ENCODE data around the gene KNCN. TPM values are rescaled to one million over a fixed set of nuclear protein-coding genes. Genes with fewer than 3 reads are reported as not detected.

The KNCN gene
- total RNA-seq, 1 experiment from 2014 or later: not detected

DNA sequence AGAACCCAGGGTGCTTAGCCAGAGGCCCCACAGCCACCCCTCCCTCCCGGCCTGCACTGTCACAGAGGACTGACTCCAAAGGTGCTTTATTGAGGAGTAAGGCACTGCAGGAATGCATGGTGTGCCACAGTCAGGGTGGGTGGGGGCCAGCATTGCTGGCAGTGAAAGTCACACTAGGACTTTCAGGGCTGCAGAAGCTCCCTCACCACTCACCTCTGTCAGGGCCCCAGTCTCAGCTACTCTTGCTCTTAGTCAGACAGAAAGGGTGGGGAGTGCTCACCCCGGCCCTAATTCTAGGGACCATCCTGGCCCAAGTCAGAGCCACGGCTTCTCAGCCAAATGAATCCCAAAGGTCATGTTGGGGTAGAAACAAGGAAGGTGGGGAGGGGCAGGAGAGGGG is 19.4 kb downstream of the KNCN start:
- CTCF ChIA-PET: interaction anchor here (1.0 to 10.6 kb wide), 11 partner anchors 10 to 119 kb away, joined by 3 to 241 read pairs (median 13); partner anchors contain the start of genes DMBX1, KNCN and MKNK1
- Mint-ChIP-seq H3K4me3 (no peak overlapping the region), H3K36me3 (no peaks in the 10 kb centered on the region), H3K9me3 (peaks cover 7% of the 10 kb centered on the region; the same call in 1 of the 2 replicates), H3K27ac (no peak overlapping the region), H3K27me3 (ENCODE audit: low read depth) (peaks cover 93% of the 10 kb centered on the region), H3K4me1 (peaks cover 30% of the 10 kb centered on the region)
- DNase-seq (ENCODE audit: low spot score) (no peak), ATAC-seq (no peak)
- TF ChIP-seq, protein P1, sequence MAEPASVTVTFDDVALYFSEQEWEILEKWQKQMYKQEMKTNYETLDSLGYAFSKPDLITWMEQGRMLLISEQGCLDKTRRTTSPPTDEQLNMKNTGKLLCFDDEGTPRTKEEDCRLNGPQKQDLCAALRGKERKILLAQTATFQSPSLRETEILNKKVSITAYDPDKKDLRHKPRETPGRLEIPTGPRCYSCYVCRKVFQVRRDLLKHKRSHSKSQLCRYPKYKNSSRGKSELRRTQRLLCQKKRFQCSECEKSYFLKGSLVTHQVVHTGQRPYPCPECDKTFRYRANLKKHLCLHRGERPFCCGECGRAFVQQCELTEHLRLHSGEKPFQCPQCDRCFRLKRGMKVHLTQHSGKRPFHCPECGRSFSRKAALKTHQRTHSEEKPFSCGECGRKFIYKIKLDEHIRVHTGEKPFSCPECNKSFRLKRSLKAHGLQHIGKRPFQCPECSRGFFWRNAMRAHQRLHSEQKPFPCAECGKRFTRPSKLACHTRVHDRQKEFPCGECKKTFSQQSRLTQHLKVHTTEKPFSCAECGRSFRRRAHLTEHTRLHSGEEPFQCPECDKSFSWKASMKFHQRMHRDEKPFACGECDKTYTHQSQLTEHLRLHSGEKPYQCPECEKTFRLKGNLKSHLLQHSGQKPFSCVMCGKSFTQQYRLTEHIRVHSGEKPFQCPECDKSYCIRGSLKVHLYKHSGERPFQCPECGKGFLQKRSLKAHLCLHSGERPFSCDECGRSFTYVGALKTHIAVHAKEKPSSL (CRISPR knock-in tag; conservative IDR thresholded peaks at IDR 0.05): no peak
- no peak for TF ChIP-seq ESRRA (CRISPR knock-in tag; IDR thresholded peaks at IDR 0.05; ENCODE audit: borderline replicate concordance)
- POLR2A ChIA-PET: no interaction called here

DNA sequence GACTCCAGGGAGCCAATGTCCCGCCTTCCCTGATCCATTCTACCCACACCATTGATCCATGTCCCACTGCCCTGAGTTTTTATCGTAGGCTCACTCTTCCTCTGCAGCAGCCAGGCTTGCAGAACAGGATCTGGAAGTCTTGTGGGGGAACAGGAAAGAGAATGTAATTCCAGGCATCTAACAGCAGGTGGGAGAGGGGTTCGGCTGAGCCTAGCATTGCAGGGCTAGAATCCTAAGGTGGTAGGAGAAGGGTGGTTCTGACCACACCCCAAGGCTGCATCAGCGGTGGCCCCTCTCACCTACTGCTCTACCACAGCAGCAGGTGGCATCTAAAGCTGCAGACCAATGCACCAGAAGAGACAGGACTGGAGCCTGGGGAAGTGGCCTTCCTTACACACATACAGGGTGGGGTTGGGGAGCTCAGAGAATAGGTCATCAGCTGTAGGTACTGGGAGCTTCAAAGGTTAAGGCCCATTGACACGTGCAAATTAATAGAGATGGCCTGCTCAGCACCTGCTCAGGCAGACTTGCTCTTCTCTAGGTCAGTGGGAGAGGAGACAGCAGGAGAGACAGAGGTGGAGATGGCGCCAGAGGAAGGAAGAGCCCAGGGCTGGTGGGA is 20.5 kb downstream of the KNCN start:
- H3K27me3 Mint-ChIP-seq (ENCODE audit: low read depth): peaks cover 93% of the 10 kb centered on the region
- peaks cover 41% of the 10 kb centered on the region for H3K4me1 Mint-ChIP-seq
- no peak overlapping the region for H3K4me3 Mint-ChIP-seq
- H3K9me3 Mint-ChIP-seq: no peaks in the 10 kb centered on the region
- POLR2A ChIA-PET: interaction anchor here (1.0 kb wide), 1 partner anchor 43 kb away, joined by 4 read pairs; no protein-coding TSS in a partner anchor
- DNase-seq (ENCODE audit: low spot score): no peak
- H3K27ac Mint-ChIP-seq: no peak overlapping the region
- CTCF ChIA-PET: interaction anchor here (0.6 to 10.6 kb wide), 15 partner anchors 10 to 194 kb away, joined by 3 to 241 read pairs (median 10); partner anchors contain the start of genes DMBX1, KNCN and MKNK1
- H3K36me3 Mint-ChIP-seq: no peaks in the 10 kb centered on the region
- ATAC-seq: peak; percentile 7
- no peak for TF ChIP-seq TEAD4 (CRISPR knock-in tag; IDR thresholded peaks at IDR 0.05)
- no peak for TF ChIP-seq ERG (CRISPR knock-in tag; IDR thresholded peaks at IDR 0.05)
- no peak for TF ChIP-seq ZNF219 (CRISPR knock-in tag; IDR thresholded peaks at IDR 0.05; ENCODE audit: borderline replicate concordance)
- TF ChIP-seq, protein P2, sequence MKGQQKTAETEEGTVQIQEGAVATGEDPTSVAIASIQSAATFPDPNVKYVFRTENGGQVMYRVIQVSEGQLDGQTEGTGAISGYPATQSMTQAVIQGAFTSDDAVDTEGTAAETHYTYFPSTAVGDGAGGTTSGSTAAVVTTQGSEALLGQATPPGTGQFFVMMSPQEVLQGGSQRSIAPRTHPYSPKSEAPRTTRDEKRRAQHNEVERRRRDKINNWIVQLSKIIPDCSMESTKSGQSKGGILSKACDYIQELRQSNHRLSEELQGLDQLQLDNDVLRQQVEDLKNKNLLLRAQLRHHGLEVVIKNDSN (CRISPR knock-in tag; IDR thresholded peaks at IDR 0.05): no peak
- no peak for TF ChIP-seq USF2 (CRISPR knock-in tag; IDR thresholded peaks at IDR 0.05)
- no peak for TF ChIP-seq GRHL2 (CRISPR knock-in tag; IDR thresholded peaks at IDR 0.05; ENCODE audit: insufficient replicate concordance, severe bottlenecking)
- no peak for TF ChIP-seq AFF4 (CRISPR knock-in tag; IDR thresholded peaks at IDR 0.05; ENCODE audit: borderline replicate concordance)
- TF ChIP-seq MAX (CRISPR knock-in tag; IDR thresholded peaks at IDR 0.05): no peak
- no peak for TF ChIP-seq ZNF423 (CRISPR knock-in tag; IDR thresholded peaks at IDR 0.05)
- no peak for TF ChIP-seq ZNF671 (CRISPR knock-in tag; IDR thresholded peaks at IDR 0.05)
- no peak for TF ChIP-seq TEAD1 (CRISPR knock-in tag; IDR thresholded peaks at IDR 0.05)
- no peak for TF ChIP-seq SMAD4 (CRISPR knock-in tag; IDR thresholded peaks at IDR 0.05)
- TF ChIP-seq NFATC4 (CRISPR knock-in tag; IDR thresholded peaks at IDR 0.05): no peak
- TF ChIP-seq ATF6 (CRISPR knock-in tag; IDR thresholded peaks at IDR 0.05): no peak
- no peak for TF ChIP-seq HMGA2 (CRISPR knock-in tag; IDR thresholded peaks at IDR 0.05)
- TF ChIP-seq, protein P3, sequence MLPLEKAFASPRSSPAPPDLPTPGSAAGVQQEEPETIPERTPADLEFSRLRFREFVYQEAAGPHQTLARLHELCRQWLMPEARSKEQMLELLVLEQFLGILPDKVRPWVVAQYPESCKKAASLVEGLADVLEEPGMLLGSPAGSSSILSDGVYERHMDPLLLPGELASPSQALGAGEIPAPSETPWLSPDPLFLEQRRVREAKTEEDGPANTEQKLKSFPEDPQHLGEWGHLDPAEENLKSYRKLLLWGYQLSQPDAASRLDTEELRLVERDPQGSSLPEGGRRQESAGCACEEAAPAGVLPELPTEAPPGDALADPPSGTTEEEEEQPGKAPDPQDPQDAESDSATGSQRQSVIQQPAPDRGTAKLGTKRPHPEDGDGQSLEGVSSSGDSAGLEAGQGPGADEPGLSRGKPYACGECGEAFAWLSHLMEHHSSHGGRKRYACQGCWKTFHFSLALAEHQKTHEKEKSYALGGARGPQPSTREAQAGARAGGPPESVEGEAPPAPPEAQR (CRISPR knock-in tag; IDR thresholded peaks at IDR 0.05): no peak
- no peak for TF ChIP-seq ZBTB43 (CRISPR knock-in tag; IDR thresholded peaks at IDR 0.05)

All from WTC11 (cell line).